Small intestine (tissue), 7 donors: ENCODE results near the gene TXNRD2. TPM values are rescaled to one million over a fixed set of nuclear protein-coding genes. Genes with fewer than 3 reads are reported as not detected.

Source experiments
- DNase-seq, 2 donors: peaks; one replicate each; pipeline versions ENCODE4 v3.0.0 to v3.0.0-alpha.2; 2013
- FAIRE-seq: peaks from 2 replicates; lab custom pipeline; 2012; peaks lifted over from hg19 to GRCh38; lab: Jason Lieb, UNC
- H3K27ac ChIP-seq, 3 donors: one replicate each; pipeline ENCODE4 v1.5.1; 2013; ENCODE audit warnings: low read length in 2 of 3, mild to moderate bottlenecking in 2 of 3, control low read depth in 1 of 3, inconsistent platforms in 1 of 3, low read depth in 1 of 3, moderate library complexity in 1 of 3
- H3K27me3 ChIP-seq, 3 donors: one replicate each; pipeline ENCODE4 v1.6.1; 2013; ENCODE audit warnings: low read length in 3 of 3, inconsistent platforms in 1 of 3; ENCODE audit not compliant: control insufficient read depth in 3 of 3, insufficient read depth in 3 of 3
- H3K36me3 ChIP-seq, 3 donors: one replicate each; pipeline ENCODE4 v1.6.1; 2013; ENCODE audit warnings: low read length in 3 of 3, inconsistent platforms in 1 of 3, low read depth in 1 of 3, mild to moderate bottlenecking in 1 of 3, moderate library complexity in 1 of 3; ENCODE audit not compliant: control insufficient read depth in 3 of 3, insufficient read depth in 2 of 3
- H3K4me1 ChIP-seq, 3 donors: one replicate each; pipeline ENCODE4 v1.6.1; 2013; ENCODE audit warnings: low read length in 2 of 3, inconsistent platforms in 1 of 3, low read depth in 1 of 3, mild to moderate bottlenecking in 1 of 3, moderate library complexity in 1 of 3; ENCODE audit not compliant: control insufficient read depth in 3 of 3, insufficient read depth in 2 of 3
- H3K4me3 ChIP-seq, 3 donors: one replicate each; pipeline ENCODE4 v1.5.1; 2013; ENCODE audit warnings: low read length in 3 of 3, control low read depth in 1 of 3, inconsistent platforms in 1 of 3, low read depth in 1 of 3, mild to moderate bottlenecking in 1 of 3, moderate library complexity in 1 of 3
- H3K9me3 ChIP-seq, 2 donors: one replicate each; pipeline ENCODE4 v1.6.1; 2013; ENCODE audit warnings: low read depth in 1 of 2, low read length in 1 of 2; ENCODE audit not compliant: control insufficient read depth in 2 of 2, insufficient read depth in 1 of 2
- WGBS, 3 donors: extraction: QIAGEN DNeasy Blood & Tissue Kit; methylation state at CpG; one replicate each; pipeline ENCODE4 v1.1.7; 2013; 5-methylcytosine and 5-hydroxymethylcytosine counted together
- polyA plus RNA-seq, 4 donors: library from polyadenylated mRNA; stranded (reverse) in 3 of 4; unstranded in 1 of 4; fragments of 200-250 nt in 3 of 4; fragments of 120-200 nt in 1 of 4; gene quantifications; one replicate each; pipeline versions ENCODE4 v1.2.1 to v1.2.3, GENCODE V29; 2013
- donor health status: healthy with polysubstance abuse.
- donor health status: control.
- donor health status: control.
- donor health status: Bipolar disorder and iron deficiency.
- donor health status: healthy.

Gene TXNRD2
- polyA plus RNA-seq, 4 donors = 16.8 to 43.8 (median 29.5) TPM

GRCh38 chr22:19981961-19982920 is 40.6 kb upstream of the TXNRD2 start:
- Histone ChIP-seq H3K9me3 (no peaks in the 10 kb centered on the region), H3K27me3 (no peaks in the 10 kb centered on the region), H3K27ac (no peak overlapping the region), H3K4me3 (no peak overlapping the region), H3K36me3 (peaks cover 0 to 69% (median 0%) of the 10 kb centered on the region in 3 donors), H3K4me1 (peaks cover 0 to 10% (median 2%) of the 10 kb centered on the region in 3 donors)
- no peak for FAIRE-seq
- WGBS, 3 donors = 93 to 95% (median 93%) methylated on average over 16 of the region's 16 CpGs
- no peak for DNase-seq

GRCh38 chr22:19981171-19981960 is 39.7 kb upstream of the TXNRD2 start:
- Histone ChIP-seq H3K27me3 (no peaks in the 10 kb centered on the region), H3K4me1 (peaks cover 0 to 10% (median 2%) of the 10 kb centered on the region in 3 donors), H3K9me3 (no peaks in the 10 kb centered on the region), H3K27ac (no peak overlapping the region), H3K36me3 (peaks cover 0 to 78% (median 0%) of the 10 kb centered on the region in 3 donors), H3K4me3 (no peak overlapping the region)
- DNase-seq = no peak
- 90 to 93% (median 92%) methylated on average over 32 to 33 of the region's 33 CpGs for WGBS, 3 donors
- FAIRE-seq = no peak

GRCh38 chr22:19980766-19981165 is 39.1 kb upstream of the TXNRD2 start:
- peaks cover 0 to 5% (median 0%) of the 10 kb centered on the region in 3 donors for H3K4me1 ChIP-seq
- H3K27me3 ChIP-seq = no peaks in the 10 kb centered on the region
- 84 to 92% (median 90%) methylated on average over 7 of the region's 7 CpGs for WGBS, 3 donors
- FAIRE-seq = no peak
- no peaks in the 10 kb centered on the region for H3K9me3 ChIP-seq
- H3K36me3 ChIP-seq = peaks cover 0 to 81% (median 0%) of the 10 kb centered on the region in 3 donors
- no peak overlapping the region for H3K4me3 ChIP-seq
- no peak overlapping the region for H3K27ac ChIP-seq
- no peak for DNase-seq

- Histone ChIP-seq H3K4me1 (no peaks in the 10 kb centered on the region), H3K4me3 (no peak overlapping the region), H3K27ac (no peak overlapping the region), H3K9me3 (no peaks in the 10 kb centered on the region), H3K36me3 (peaks cover 0 to 77% (median 0%) of the 10 kb centered on the region in 3 donors), H3K27me3 (no peaks in the 10 kb centered on the region)
- FAIRE-seq (no peak), DNase-seq (no peak)
- 94 to 96% (median 95%) methylated on average over 42 to 52 of the region's 52 CpGs for WGBS, 3 donors
Measured at GRCh38 chr22:19979712-19980493, 38.3 kb upstream of the TXNRD2 start.

GRCh38 chr22:19978748-19979147 is 37.1 kb upstream of the TXNRD2 start:
- Histone ChIP-seq H3K4me3 (no peak overlapping the region), H3K27me3 (no peaks in the 10 kb centered on the region), H3K27ac (no peak overlapping the region), H3K36me3 (peaks cover 0 to 77% (median 0%) of the 10 kb centered on the region in 3 donors), H3K4me1 (no peaks in the 10 kb centered on the region), H3K9me3 (no peaks in the 10 kb centered on the region)
- 89 to 95% (median 95%) methylated on average over 17 of the region's 17 CpGs for WGBS, 3 donors
- FAIRE-seq (no peak), DNase-seq (no peak)

GRCh38 chr22:19977296-19978243 is 36.0 kb upstream of the TXNRD2 start:
- FAIRE-seq (no peak), DNase-seq (no peak)
- Histone ChIP-seq H3K27ac (no peak overlapping the region), H3K27me3 (no peaks in the 10 kb centered on the region), H3K9me3 (no peaks in the 10 kb centered on the region), H3K4me3 (no peak overlapping the region), H3K4me1 (no peaks in the 10 kb centered on the region), H3K36me3 (peaks cover 0 to 81% (median 0%) of the 10 kb centered on the region in 3 donors)
- 87 to 90% (median 88%) methylated on average over 26 to 32 of the region's 32 CpGs for WGBS, 3 donors

- peaks cover 0 to 82% (median 0%) of the 10 kb centered on the region in 3 donors for H3K36me3 ChIP-seq
- H3K4me1 ChIP-seq = peaks cover 0 to 9% (median 0%) of the 10 kb centered on the region in 3 donors
- no peak overlapping the region for H3K27ac ChIP-seq
- no peaks in the 10 kb centered on the region for H3K27me3 ChIP-seq
- H3K4me3 ChIP-seq = no peak overlapping the region
- 81 to 89% (median 86%) methylated on average over 3 of the region's 3 CpGs for WGBS, 3 donors
- DNase-seq = no peak
- FAIRE-seq = no peak
- no peaks in the 10 kb centered on the region for H3K9me3 ChIP-seq
Measured at GRCh38 chr22:19976671-19977070, 35.1 kb upstream of the TXNRD2 start.
